Measurements from ENCODE around the gene RNPEP.

Gene RNPEP

GRCh38 chr1:202005958-202006357 is 23.5 kb downstream of the RNPEP start:
- no peak overlapping the region for H3K9ac ChIP-seq (ENCODE audit: low read length)
- H3K27ac ChIP-seq (ENCODE audit: low read depth, low read length), result no peak overlapping the region
- no peak for TF ChIP-seq EZH2phosphoT487 (conservative IDR thresholded peaks at IDR 0.05; ENCODE audit: low read length)
- no peak for TF ChIP-seq CTCF (IDR thresholded peaks at IDR 0.05; ENCODE audit: insufficient read depth, low read length, poor library complexity, severe bottlenecking)
- H3K27me3 ChIP-seq (ENCODE audit: low read length), result no peaks in the 10 kb centered on the region
- H3K9me2 ChIP-seq (replicated peaks; ENCODE audit: insufficient read depth, low read length), result no peaks in the 10 kb centered on the region
- H3K4me3 ChIP-seq (ENCODE audit: insufficient read depth, low read length, poor library complexity, severe bottlenecking), result no peak overlapping the region
- no peaks in the 10 kb centered on the region for H3K36me3 ChIP-seq (ENCODE audit: low read length)
- H3F3A ChIP-seq (ENCODE audit: insufficient read depth), result no peaks in the 10 kb centered on the region
- H2AFZ ChIP-seq (ENCODE audit: low read depth, low read length, severe bottlenecking), result no peak overlapping the region
- H3K9me3 ChIP-seq (ENCODE audit: insufficient read depth, low read length), result no peaks in the 10 kb centered on the region
- H4K20me1 ChIP-seq (ENCODE audit: low read depth, low read length), result no peaks in the 10 kb centered on the region
- H3K4me2 ChIP-seq (ENCODE audit: low read depth, low read length, poor library complexity, severe bottlenecking), result no peak overlapping the region
- no peaks in the 10 kb centered on the region for H3K79me2 ChIP-seq (ENCODE audit: insufficient read depth, low read length)

GRCh38 chr1:202007304-202007703 is 24.9 kb downstream of the RNPEP start:
- no peak overlapping the region for H3K4me2 ChIP-seq (ENCODE audit: low read depth, low read length, poor library complexity, severe bottlenecking)
- no peak overlapping the region for H3K27ac ChIP-seq (ENCODE audit: low read depth, low read length)
- no peaks in the 10 kb centered on the region for H3K9me2 ChIP-seq (replicated peaks; ENCODE audit: insufficient read depth, low read length)
- H3K79me2 ChIP-seq (ENCODE audit: insufficient read depth, low read length), result no peaks in the 10 kb centered on the region
- H3K27me3 ChIP-seq (ENCODE audit: low read length), result no peaks in the 10 kb centered on the region
- H3K4me3 ChIP-seq (ENCODE audit: insufficient read depth, low read length, poor library complexity, severe bottlenecking), result no peak overlapping the region
- H3K9ac ChIP-seq (ENCODE audit: low read length), result no peak overlapping the region
- H3K9me3 ChIP-seq (ENCODE audit: insufficient read depth, low read length), result no peaks in the 10 kb centered on the region
- H3K36me3 ChIP-seq (ENCODE audit: low read length), result no peaks in the 10 kb centered on the region
- no peak overlapping the region for H2AFZ ChIP-seq (ENCODE audit: low read depth, low read length, severe bottlenecking)
- no peak for TF ChIP-seq CTCF (IDR thresholded peaks at IDR 0.05; ENCODE audit: insufficient read depth, low read length, poor library complexity, severe bottlenecking)
- no peak for TF ChIP-seq EZH2phosphoT487 (conservative IDR thresholded peaks at IDR 0.05; ENCODE audit: low read length)
- no peaks in the 10 kb centered on the region for H4K20me1 ChIP-seq (ENCODE audit: low read depth, low read length)
- no peaks in the 10 kb centered on the region for H3F3A ChIP-seq (ENCODE audit: insufficient read depth)

- TF ChIP-seq CTCF (IDR thresholded peaks at IDR 0.05; ENCODE audit: insufficient read depth, low read length, poor library complexity, severe bottlenecking) (no peak), EZH2phosphoT487 (conservative IDR thresholded peaks at IDR 0.05; ENCODE audit: low read length) (no peak)
- H3K9me3 ChIP-seq (ENCODE audit: insufficient read depth, low read length), result no peaks in the 10 kb centered on the region
- no peak overlapping the region for H3K27ac ChIP-seq (ENCODE audit: low read depth, low read length)
Observed at GRCh38 chr1:202007805-202008489, 25.5 kb downstream of the RNPEP start.

More at GRCh38 chr1:202007805-202008489, 25.5 kb downstream of the RNPEP start:
- H2AFZ ChIP-seq (ENCODE audit: low read depth, low read length, severe bottlenecking), result no peak overlapping the region
- H3K27me3 ChIP-seq (ENCODE audit: low read length), result no peaks in the 10 kb centered on the region
- no peaks in the 10 kb centered on the region for H3K9me2 ChIP-seq (replicated peaks; ENCODE audit: insufficient read depth, low read length)
- H3K36me3 ChIP-seq (ENCODE audit: low read length), result no peaks in the 10 kb centered on the region
- H3K4me2 ChIP-seq (ENCODE audit: low read depth, low read length, poor library complexity, severe bottlenecking), result no peak overlapping the region
- no peak overlapping the region for H3K9ac ChIP-seq (ENCODE audit: low read length)
- H3F3A ChIP-seq (ENCODE audit: insufficient read depth), result no peaks in the 10 kb centered on the region
- no peaks in the 10 kb centered on the region for H3K79me2 ChIP-seq (ENCODE audit: insufficient read depth, low read length)
- no peaks in the 10 kb centered on the region for H4K20me1 ChIP-seq (ENCODE audit: low read depth, low read length)
- H3K4me3 ChIP-seq (ENCODE audit: insufficient read depth, low read length, poor library complexity, severe bottlenecking), result no peak overlapping the region
